DMS153 (cell line): ENCODE measurements around the gene AGPAT1.

ENCODE experiments used
- DNase-seq: peaks from one replicate; lab custom pipeline; 2025; lab: John Stamatoyannopoulos, UW

AGPAT1 gene

DNA sequence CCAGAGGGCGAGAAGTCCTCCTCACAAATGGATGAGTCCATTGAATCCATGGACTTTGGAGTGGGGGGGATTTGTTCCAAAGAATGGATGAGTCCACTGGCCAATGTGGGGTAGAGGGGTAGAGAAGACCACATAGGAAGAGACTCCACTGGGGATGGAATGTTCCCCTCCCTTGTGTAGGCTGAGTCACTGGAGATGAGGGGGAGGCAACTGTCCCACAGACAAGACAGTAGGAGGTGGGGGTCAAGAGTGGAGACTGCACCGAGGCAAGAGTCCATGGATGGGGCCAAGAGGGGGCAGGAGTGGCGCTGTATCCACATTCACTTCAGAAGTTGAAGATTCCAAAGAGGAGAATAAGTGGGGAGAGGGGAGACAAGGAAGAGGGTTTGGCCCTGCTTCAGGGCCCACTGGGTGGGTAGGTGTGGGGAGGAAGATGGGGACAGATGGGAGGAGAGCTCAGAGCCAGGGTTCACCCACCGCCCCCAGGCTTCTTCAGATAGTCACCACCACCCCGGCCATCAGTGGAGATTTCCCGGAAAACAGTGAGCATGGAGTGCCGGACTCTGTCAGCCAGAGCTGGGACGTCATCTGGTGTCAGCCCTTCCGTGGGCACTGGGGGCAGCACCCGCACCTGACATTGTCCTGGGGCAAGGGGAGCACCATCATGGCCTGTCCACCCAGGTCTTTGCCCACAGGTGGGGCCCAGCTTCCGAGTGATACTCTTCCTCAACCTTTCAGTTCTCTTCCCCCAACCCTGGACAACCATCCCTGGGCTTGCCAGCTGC, 6.9 kb downstream of the AGPAT1 start:
- no peak for DNase-seq

DNA sequence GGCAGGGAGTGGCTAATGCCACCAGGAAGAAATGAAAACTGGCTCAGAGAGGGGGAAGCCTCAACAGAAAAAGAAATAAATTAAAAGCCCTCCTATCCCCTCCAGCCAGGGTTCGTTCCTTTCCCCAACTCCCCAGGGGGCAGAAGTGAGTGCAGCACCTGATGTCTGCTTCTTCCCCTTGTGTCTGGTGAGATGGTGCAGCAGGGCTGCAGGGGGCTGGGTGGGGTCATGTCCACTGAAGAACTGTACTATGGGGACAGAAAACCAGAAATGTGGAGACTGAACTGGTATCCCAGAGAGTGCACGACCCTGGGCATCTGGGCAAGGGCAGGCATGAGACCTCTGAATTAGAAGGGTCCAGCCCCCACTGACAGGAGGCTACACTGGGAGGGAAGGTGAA, 7.5 kb downstream of the AGPAT1 start:
- DNase-seq: no peak

DNA sequence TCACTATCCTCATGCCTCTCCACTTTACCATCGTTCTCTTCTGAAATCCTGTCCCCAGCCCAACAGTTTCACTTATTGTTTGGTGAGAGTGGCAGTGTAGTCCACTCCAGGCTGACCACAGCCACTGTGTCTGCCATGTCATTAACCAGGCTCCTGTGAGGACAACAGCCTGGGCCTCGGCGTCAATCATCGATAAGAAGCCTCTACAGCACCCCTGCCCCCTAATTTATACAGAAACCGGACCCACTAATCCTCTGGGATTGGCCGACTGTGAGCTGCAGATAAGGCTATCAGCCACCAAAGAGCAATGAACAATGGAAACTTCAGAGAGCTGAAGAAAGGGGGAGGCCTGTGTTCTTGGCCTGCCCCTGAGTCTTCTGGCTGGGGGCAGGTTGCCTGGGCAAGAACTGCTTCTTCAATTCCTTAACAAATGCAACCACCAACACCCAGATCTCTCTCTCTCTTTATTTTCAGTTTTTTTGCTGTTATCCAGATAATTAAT, 8.1 kb downstream of the AGPAT1 start:
- no peak for DNase-seq

DNA sequence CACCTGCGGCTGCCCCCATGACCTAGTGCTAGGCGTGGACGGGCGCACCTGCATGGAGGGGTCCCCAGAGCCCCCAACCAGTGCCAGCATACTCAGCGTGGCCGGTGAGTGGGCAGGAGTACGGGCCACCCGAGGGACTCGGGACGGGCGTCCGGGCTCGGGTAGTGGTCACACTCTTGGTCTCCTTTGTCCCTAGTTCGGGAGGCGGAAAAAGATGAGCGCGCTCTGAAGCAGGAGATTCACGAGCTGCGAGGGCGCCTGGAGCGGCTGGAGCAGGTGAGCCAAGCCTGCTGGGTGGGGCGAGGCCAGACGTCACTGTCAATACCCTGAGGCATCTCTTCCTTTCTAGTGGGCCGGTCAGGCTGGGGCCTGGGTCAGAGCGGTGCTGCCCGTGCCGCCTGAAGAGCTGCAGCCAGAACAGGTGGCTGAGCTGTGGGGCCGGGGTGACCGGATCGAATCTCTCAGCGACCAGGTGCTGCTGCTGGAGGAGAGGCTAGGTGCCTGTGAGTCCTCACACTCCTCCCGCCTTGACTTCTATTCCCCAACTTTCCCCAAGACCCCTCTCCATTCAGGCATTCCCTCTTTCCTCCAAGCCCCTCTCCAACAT, 8.6 kb downstream of the AGPAT1 start:
- DNase-seq: peak; percentile 44

DNA sequence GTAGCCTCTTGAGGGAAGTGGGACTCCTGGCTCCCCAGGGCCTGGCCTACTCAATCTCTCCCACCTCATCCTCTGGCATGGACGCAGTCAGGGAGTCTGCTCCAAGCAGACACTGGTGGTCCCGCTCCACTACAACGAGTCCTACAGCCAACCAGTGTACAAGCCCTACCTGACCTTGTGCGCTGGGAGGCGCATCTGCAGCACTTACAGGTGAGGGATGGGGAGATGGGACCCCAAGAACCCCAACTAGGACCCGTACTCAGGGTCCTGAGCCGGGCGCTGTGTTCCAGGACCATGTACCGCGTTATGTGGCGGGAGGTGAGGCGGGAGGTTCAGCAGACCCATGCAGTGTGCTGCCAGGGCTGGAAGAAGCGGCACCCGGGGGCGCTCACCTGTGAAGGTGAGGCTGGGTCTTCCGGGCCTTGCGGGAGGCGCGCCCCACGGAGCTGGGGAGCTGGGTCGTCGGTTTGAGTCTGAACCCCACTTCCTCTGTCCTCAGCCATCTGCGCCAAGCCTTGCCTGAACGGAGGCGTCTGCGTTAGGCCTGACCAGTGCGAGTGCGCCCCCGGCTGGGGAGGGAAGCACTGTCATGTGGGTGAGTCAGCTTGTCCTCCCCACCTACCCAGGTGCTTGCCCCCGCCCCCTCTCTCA, 9.3 kb downstream of the AGPAT1 start:
- DNase-seq: peak; percentile 28

GRCh38 chr6:32164295-32164694, 11.6 kb downstream of the AGPAT1 start, which contains the start of gene EGFL8:
Gene EGFL8 (plus strand): TSS chr6:32164595. CDS start chr6:32166166, 1,571 bp downstream.
- no peak for DNase-seq

- DNase-seq: no peak
Observed at GRCh38 chr6:32163559-32164258, 12.2 kb downstream of the AGPAT1 start.

DNA sequence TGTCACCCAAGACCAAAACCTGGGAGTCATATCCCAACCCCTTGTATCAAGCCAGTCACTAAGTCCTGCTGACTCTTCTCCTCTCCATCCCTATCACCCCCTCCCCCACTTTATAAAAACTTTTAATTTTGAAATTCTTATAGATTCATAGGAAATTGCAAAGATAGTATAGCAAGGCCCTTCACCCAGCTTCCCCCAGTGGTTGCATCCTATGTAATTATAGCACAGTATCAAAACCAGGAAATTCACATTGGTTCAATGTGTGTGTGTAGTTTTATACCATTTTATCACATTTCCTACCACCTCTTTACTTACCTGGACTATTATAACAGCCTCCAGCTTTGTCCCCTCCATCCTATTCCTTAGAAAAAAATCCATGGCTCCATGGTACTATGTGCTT, 17.8 kb downstream of the AGPAT1 start:
- DNase-seq: no peak

DNA sequence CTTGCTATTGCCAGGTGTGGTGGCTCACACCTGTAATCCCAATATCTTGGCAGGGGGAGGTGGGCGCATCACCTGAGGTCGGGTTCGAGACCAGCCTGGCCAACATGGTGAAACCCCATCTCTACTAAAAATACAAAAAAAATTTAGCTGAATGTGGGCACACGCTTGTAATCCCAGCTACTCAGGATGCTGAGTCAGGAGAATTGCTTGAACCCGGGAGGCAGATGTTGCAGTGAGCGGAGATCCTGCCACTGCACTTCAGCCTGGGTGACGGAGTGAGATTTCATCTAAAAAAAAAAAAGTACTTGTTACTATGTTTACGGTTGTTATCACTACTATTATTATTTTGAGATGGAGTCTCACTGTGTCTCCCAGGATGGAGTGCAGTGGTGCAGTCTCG, 19.0 kb downstream of the AGPAT1 start:
- no peak for DNase-seq

- peak; percentile 46 for DNase-seq
Observed at GRCh38 chr6:32154514-32155161, 21.2 kb downstream of the AGPAT1 start.

DNA sequence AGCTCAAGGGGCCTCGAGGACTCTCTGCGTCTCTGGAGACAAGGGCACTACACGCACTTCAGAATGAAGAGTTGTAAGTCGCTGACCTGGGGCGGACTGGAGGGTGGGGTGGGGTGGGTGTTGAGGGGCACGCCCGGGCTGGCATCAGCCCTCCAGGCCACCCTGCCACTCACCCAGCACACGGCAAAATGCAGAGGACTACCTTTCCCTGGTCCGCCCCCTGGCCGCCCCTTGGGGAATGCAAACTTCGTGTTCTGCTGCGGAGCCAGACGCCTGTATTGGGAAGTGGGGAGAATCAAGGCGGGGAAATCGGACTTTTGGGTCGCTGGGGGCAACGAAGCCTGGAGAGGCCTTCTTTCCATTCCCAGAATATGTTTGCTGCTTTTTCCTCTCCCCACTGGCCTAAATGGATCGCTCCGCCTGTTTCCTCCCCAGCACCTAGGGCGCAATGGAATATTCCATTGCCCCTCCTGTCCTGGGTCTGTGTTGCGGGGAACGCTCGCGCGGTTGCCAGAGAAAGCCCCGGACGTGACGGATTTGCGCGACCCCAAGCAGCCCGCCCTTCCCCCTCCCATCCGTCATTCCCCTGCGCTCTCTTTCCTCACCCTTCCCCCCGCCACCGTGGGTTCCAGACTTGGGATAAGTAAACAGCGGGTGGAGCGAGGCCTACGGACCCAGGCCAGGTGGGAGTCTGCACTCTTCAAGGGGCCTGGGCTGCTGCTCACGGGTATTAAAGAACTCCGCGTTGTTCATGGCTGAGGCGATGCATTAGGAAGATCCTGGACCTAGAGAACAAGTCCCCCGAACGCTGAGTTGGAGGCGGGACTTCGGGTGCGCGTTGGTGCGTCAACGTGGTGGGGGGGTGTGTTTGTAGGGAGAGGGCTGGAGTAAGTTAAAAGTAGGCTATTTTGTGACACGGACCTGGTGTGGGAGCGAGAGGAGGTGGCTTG, 22.0 kb downstream of the AGPAT1 start, which contains the start of gene PPT2:
Gene PPT2, plus strand, starts transcription at position 578 of the 950 bp plus-strand sequence. CDS start 454 bp downstream, outside the sequence.
- DNase-seq: peak; percentile 61

DNA sequence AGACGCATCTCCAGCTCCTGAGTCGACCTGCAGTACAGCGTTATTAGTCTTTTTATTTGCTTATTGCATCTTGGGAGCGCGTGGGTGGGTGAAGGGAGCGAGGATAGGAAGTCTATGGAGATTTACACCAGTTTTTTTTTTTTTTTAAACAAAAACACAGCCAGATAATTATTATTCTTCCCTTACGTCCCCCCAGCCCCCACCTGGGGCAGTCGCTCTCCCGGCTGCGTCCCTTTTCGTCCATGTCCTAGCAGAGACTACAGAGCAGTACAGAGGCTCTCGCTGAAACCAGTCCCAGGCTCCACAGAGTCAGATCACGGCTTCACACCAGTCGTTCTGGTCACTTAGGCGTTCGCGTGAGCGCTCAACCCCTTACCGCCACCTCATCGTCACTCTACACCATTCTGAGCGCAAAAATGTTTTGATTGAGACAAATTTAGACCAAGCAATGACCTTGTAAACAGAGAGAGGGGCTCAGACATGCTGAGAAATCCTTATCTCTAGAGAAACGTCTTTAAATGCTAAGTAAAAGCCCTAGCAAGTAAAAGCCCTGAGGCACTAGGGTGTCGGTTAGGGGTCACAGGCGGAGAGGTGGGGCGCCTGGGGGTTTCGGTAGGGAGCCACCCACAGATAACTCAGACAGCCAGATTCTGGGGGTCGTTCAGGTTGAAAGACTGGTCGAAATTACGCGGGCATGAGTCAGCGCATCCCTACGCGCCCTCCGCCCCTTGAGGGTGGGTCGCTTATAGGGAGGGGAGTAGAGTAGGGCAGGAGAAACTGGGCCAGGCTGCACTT, 22.9 kb downstream of the AGPAT1 start:
- DNase-seq: no peak

GRCh38 chr6:32151863-32152768, 23.8 kb downstream of the AGPAT1 start, which contains the start of gene PRRT1:
Gene PRRT1 (minus strand): TSS chr6:32151939. CDS start chr6:32151827, 112 bp downstream.
- no peak for DNase-seq

DNA sequence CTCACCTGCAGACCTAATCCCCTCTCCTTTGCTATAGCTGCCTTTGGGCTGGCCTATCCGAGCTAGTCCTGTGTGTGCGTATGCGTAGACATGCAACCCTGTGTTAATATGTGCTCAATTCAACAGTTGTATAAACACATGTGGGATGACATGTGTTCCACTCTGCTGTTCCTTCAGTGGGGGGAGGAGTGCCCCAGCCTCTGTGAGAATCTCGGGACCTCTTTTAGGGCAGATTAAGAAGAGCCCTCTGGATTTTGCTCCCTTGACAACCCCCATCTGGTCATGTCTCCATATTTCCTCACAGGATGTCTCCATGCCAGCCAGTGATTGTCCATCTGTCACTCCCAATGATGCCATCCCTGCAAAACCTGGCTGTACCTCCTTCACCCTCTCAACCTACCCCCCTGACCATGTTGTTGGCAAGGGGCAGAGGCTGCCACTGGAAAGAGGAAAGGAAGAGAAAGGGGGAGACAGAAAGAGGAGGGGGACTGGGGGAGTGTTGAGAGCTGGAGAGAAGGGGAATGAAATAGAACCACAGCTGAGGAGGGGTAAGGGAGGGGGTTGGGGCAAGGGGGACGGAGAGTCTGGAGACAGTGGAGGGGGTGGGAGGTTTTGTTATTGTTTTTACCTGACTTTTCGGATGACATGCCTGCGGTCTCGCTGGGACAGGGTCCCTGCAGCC, 24.6 kb downstream of the AGPAT1 start:
- DNase-seq: no peak

- DNase-seq: no peak
Observed at GRCh38 chr6:32149932-32150870, 25.7 kb downstream of the AGPAT1 start.

GRCh38 chr6:32149092-32149755, 26.7 kb downstream of the AGPAT1 start:
- DNase-seq: no peak
